D721Med (cell line): ENCODE data around the gene SFT2D1.

Experiments used
- DNase-seq: peaks from one replicate; pipeline ENCODE4 v3.0.0; 2011; ENCODE audit warnings: low spot score; ENCODE audit not compliant: insufficient read length
- FAIRE-seq: peaks from 2 replicates; lab custom pipeline; 2011; peaks lifted over from hg19 to GRCh38; lab: Jason Lieb, UNC
- CTCF ChIP-seq: IDR thresholded peaks from 2 replicates; pipeline ENCODE4 v1.5.1; 2012; ENCODE audit warnings: mild to moderate bottlenecking, control low read depth; ENCODE audit not compliant: insufficient read depth; ENCODE audit errors: missing control alignments

The SFT2D1 gene

DNA sequence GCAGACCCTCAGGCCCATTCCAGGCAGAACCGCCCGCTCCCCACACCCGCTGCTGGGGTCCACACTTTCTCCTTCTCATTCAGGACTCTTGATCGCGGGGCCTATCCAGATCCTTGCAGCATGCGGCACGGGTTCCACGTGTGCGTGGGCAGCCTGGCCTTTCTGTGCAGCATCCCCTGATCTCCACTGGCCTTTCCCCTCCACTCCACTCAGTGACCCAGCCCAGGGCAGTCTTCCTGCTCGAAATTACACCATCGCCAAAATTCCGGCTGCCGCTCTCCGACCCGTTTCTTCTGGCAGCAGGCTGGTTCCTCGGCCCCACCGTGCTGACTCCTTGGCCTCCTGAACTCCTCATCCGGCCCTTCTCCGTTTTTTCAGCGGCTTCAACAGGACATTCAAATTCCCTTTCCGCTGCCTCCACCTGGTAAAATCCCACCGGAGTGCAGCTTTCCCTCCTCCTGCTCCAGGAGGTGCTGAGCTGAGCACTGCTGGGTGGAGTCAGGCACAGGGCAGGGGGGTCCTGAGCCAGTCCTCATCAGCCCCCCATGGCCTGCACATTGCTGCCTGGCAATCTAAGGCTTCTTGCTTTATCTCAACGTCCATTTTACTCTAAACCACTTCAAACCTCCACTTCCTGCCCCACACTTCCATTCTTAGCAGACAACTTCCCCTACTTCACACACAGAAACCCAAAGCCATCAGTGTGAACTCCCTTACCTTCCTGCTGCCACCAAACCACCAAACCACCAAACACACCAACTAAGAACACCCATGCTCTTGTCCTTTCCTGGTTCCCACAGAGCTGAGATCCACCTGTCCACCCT lies 9.0 kb downstream of the SFT2D1 start:
- no peak for TF ChIP-seq CTCF
- DNase-seq (no peak), FAIRE-seq (no peak)

DNA sequence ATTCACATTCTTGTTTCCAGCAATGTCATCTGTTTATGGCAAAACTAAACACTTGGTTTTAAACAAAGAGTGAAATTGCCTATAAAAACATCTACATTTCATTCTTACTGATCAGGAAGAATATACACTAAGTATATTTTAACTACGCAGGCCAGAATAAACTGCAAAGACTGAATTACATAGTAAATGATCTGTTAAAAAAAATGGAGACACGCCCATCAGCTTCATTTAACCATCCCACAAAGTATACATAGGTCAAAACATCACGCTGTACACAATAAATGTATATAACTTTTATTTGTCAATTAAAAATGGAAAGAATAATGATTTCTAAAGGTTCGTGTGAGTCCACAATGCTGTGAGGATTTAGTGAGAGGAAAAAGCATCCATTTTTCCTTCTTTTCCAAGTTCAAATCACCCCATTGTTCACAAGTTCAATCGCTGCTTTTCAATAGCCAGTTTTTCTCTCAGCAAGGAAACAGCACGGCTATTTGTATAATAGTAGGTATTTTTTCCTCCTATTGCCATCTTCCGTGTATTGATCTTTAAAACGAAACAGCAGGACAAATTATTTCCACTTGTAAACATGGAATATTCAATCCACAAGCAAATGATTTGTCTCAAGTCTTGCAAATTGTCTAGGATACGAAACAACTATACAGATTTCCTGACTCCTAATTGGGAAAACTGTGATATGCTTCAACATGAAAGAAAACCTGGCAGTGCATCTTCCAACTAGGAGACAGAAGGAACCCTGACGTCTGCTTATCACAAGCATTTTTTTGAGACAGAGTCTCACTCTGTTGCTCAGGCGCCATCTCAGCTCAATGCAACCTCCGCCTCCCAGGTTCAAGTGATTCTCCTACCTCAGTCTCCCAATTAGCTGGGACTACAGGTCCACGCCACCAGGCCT lies 10.6 kb downstream of the SFT2D1 start:
- TF ChIP-seq CTCF = no peak
- FAIRE-seq (no peak), DNase-seq (no peak)

GRCh38 chr6:166330612-166331011 lies 11.7 kb downstream of the SFT2D1 start:
- no peak for TF ChIP-seq CTCF
- DNase-seq = no peak

DNA sequence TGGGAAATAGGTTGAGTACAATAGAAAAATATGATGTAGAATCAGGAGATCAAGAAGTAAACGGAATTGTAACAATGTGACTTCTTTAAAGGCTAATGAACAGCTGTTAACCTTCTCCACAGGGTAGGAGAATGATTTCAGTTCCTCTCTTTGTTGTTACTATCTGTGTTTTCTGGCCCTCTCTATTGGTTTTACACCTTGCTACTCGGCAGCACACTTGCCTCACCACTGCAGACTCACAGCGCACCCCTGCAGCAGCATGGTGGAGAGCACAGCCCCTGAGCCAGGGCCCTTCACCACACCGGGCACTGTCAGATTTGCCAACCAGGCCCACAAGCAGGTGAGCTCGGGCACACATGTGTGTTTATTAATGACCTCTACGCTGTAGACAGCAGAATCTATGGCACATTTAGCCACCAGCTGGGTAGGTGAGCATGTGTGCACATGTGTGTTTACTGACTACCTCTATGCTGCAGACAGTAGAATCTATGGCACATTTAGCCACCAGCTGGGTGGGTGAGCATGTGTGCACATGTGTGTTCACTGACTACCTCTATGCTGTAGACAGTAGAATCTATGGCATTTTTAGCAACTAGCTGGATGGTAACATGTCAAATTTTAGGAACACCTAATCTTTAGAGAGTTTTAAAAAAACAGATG lies 16.8 kb downstream of the SFT2D1 start:
- DNase-seq (no peak), FAIRE-seq (no peak)
- TF ChIP-seq CTCF = no peak

More at GRCh38 chr6:166330612-166331011, 11.7 kb downstream of the SFT2D1 start:
- no peak for FAIRE-seq

DNA sequence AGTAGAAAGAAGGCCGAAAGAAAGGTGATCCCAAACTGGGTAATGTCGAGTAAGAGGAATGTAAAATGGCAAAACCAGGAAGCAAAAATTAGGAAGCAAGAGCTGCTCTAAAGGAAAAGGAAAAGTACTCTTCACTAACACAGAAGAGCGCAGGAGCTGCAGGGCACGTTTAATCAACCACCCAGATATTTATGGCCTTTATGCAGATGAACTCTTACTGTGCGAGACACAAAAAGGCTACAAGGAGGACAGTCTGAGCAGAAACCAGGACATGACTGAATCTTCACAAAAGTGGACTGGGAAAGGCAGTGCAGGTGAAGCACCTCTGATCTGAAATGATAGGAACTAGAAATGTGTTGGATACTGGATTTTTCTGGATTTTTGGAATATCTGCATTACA lies 18.9 kb downstream of the SFT2D1 start:
- FAIRE-seq (no peak), DNase-seq (no peak)
- TF ChIP-seq CTCF = no peak

DNA sequence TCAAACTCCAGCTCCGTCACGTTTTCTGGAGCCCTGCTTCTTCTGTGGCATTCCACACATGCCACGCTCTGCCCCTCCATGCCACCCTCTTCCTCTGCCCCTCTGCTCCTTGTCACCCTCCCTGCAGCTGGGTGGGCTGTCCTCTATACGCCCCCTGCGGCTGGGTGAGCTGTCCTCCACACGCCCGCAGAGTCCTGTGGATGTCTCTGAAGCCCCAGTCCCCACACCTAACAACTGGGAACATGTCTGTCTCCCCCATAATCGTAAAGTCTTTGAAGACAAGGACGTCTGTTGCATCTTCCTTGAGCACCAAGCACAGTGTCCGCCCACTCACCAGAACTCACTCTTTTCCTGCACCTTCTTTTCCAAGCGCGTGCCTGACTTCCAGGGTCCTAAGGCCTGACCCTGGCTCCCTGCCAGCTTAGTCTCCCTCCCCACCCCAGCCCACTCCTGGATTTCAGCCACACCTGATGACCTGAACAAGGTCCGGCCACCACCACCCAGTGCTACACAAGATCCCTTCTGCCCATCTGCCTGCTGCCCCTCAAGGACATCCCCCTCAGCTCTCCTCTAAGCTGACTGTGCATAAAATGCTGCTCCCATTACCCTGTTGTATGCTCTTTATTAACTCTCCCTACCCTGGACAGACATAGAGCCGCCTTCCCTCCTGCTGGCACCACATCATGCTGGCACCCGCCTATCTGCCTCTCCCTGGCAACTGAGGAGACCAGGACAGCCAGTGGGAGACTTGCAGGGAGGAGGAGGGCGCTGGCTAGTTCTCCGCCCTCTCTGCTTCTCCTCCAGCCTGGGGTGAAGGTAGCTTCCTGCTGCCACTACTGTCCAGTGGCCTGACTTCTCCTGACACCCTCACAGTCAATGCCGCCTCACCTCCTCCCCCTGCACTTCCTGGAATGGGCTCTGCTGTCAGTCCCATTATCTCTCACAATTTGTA lies 23.4 kb downstream of the SFT2D1 start:
- no peak for TF ChIP-seq CTCF
- DNase-seq (no peak), FAIRE-seq (no peak)
